Glomerular endothelial cell (primary cell): ENCODE results near the gene EOLA2. TPM values are rescaled to one million over a fixed set of nuclear protein-coding genes. Genes with fewer than 3 reads are reported as not detected.
"Not testable (repeated sequence)": the region's sequence is repeated elsewhere in the genome, so short reads cannot be mapped to it uniquely, and the experiment has no call there.

Experiments used
- DNase-seq: peaks from one replicate; pipeline ENCODE4 v3.0.0-alpha.2; 2011; ENCODE audit warnings: low read depth, low spot score; ENCODE audit errors: extremely low read depth
- total RNA-seq: library from RNA; depleted of rRNA; stranded (reverse); fragments of >200 nt; gene quantifications from 2 replicates; pipeline ENCODE4 v1.2.3, GENCODE V29; 2015

The EOLA2 gene
- total RNA-seq, 1 donor from 2014 or later: 24.3 TPM

- not testable (repeated sequence) for DNase-seq
Measured at GRCh38 chrX:149933547-149933946, 4.7 kb downstream of the EOLA2 start.

- not testable (repeated sequence) for DNase-seq
Measured at GRCh38 chrX:149932970-149933369, 5.3 kb downstream of the EOLA2 start.

- DNase-seq: not testable (repeated sequence)
Measured at GRCh38 chrX:149932150-149932549, 6.1 kb downstream of the EOLA2 start.

GRCh38 chrX:149931355-149931754 lies 6.9 kb downstream of the EOLA2 start:
- DNase-seq: not testable (repeated sequence)

GRCh38 chrX:149929400-149929799 lies 8.9 kb downstream of the EOLA2 start, which contains the start of gene HSFX4:
HSFX4 (plus strand) TSS chrX:149929573; CDS start chrX:149929645, 72 bp downstream.
- not testable (repeated sequence) for DNase-seq

- not testable (repeated sequence) for DNase-seq
Measured at GRCh38 chrX:149928635-149929034, 9.7 kb downstream of the EOLA2 start.

- not testable (repeated sequence) for DNase-seq
Measured at GRCh38 chrX:149927964-149928258, 10.4 kb downstream of the EOLA2 start.

- DNase-seq: not testable (repeated sequence)
Measured at GRCh38 chrX:149927245-149927963, 10.9 kb downstream of the EOLA2 start.

- not testable (repeated sequence) for DNase-seq
Measured at GRCh38 chrX:149924434-149924833, 13.9 kb downstream of the EOLA2 start.

GRCh38 chrX:149923836-149924235 lies 14.5 kb downstream of the EOLA2 start:
- DNase-seq: not testable (repeated sequence)

- no peak for DNase-seq
Measured at GRCh38 chrX:149916745-149917392, 21.4 kb downstream of the EOLA2 start.

- DNase-seq: no peak
Measured at GRCh38 chrX:149910178-149910695, 28.1 kb downstream of the EOLA2 start.

GRCh38 chrX:149909324-149910177 lies 28.7 kb downstream of the EOLA2 start:
- DNase-seq: no peak

GRCh38 chrX:149908727-149909126 lies 29.6 kb downstream of the EOLA2 start:
- no peak for DNase-seq

- no peak for DNase-seq
Measured at GRCh38 chrX:149908308-149908707, 30.0 kb downstream of the EOLA2 start.

GRCh38 chrX:149903889-149904748 lies 34.2 kb downstream of the EOLA2 start:
- DNase-seq: no peak

GRCh38 chrX:149898554-149898953 lies 39.7 kb downstream of the EOLA2 start:
- DNase-seq: no peak

- not testable (repeated sequence) for DNase-seq
Measured at GRCh38 chrX:149890828-149891227, 47.5 kb downstream of the EOLA2 start.
